GM21529 (cell line): ENCODE results near the gene CACNA1F.

Experiments used
- ATAC-seq: cut with Tn5 transposase; IDR thresholded peaks from one replicate; pipeline ENCODE4 v1.9.1; 2021; ENCODE audit not compliant: unreplicated experiment

The CACNA1F gene

DNA sequence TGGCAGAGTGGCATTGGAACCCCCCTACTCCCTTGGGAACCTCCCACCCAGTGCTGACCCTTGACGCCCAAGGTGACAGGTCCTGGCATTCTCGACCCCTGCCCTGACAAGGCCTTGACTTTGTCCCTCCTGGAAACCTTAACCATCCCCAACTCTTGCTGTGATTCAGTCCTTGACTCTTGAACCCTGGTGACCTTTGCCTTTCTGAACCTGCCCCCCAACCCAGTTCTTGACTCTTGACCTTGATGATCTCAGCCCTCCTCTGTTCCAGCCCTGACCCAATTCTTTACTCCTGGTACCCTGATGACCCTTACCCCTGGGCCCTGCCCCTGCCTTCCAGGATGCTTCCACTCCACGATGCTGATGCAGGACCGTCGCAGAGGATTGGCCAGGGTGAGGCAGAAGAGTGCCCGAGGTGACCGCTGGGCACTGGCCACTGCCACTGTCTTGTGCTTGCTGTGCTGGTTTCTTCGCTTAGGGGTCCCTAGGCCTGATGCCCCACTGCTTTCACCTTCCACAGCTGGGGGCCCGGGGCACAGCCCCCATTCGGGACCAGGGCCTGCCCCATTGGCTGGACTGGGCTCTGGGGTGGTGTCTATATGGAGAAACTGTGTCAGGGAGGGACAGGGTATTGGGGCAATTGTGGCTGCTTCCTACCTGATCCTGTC lies 1.7 kb downstream of the CACNA1F start:
- no peak for ATAC-seq

DNA sequence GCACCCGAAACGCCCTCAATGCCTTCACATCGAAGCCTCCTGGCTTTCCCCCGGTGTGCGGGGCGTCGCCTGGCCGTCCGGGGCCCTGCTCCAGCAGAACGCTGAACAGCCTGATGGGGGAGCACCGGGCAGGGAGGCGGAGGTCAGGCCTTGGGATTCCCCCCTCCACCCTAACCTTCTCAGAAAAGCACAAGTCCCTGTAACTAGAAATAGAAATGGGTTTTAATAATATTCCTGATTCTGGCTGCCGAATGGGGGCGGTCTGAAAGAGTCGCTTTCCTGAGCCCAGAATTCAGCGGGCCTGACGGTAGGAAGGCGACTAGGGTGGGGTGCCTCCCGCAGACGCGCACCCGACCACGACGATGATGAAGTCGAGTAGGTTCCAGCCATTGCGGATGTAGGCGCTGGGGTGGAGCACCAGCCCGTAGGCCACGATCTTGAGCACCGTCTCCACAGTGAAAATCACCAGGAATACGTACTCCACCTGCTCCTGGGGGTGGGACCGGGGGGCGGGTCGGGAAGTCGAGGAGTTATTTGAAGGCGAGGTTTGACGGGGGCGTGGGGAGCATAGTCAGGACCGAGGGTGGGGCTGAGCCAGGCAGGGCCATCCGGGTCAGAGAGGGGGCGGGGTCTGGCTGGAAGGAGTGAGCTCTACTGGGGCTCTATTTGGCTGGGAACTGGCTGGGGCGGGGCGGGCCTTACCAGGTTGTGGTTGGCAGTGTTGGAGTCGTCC lies 2.5 kb downstream of the CACNA1F start:
- ATAC-seq = peak; percentile 50

DNA sequence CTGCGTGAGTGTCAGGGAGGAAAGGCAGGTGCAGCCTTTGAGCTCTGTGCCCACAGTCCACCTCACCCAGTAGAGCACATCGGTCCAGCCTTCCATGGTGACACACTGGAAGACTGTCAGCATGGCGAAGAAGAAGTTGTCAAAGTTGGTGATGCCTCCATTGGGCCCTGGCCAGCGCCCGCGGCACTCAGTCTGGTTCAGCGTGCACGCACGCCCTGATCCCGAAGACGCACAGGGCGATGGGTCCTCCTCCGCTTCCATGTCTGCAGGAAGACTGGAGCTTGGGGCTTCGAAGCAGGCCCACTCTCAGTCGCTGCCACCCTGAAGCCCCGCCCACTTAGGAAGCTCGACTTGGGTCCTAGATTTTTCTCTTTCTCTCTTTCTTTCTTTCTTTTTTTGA lies 5.0 kb downstream of the CACNA1F start:
- no peak for ATAC-seq

DNA sequence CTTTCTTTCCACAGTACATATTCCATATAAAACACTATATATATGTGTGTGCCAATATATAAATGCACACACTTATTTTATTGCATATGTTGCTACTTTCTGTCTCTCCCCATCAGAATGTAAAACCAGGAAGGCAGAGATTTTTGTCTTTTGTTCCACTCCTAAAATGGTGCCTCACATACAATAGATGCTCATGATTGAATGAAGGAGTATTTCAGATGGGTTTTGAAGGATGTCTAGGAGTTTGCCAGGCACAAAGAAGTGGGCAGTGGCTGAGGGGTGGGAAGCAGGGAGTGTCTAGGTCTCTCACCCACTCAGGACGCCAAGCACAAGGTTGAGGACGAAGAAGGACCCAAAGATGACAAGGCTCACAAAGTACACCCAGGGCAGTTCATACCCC lies 5.4 kb downstream of the CACNA1F start:
- ATAC-seq = no peak

- no peak for ATAC-seq
Observed at GRCh38 chrX:49226946-49227345, 6.2 kb downstream of the CACNA1F start.

GRCh38 chrX:49225858-49226257 lies 7.3 kb downstream of the CACNA1F start:
- no peak for ATAC-seq

DNA sequence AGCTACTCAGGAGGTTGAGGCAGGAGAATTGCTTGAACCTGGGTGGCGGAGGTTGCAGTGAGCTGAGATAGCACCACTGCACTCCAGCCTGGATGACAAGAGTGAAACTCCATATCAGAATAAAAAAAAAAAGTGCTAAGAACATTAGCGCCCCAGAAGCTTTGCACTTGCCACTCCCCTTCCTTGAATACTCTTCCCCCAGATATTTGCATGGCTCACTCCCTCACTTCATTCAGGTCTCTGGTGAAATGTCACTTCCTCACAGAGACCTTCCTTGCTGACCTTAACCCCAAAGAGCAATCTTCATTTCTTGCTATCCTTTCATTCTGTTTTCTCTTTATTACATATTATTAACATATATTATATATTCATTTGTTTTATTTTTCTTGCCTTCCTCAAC lies 11.3 kb downstream of the CACNA1F start:
- ATAC-seq = no peak

DNA sequence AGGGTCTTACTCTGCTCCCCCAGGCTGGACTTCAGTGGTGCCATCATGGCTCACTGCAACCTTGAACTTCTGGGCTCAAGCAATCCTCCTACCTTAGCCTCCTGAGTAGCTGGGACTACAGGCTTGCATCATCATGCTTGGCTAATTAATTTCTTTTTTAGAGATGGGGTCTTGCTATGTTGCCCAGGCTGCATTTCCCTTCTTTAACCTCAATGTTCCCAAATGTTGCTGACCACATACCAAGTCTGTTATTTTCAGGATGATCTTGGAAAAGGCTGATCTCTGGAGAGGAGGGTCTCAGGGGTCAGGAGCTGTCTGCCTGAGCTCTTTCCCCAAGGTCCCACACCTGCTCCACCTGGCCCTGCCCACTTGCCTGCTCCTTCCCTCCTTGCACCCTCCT lies 13.0 kb downstream of the CACNA1F start:
- ATAC-seq = no peak

- ATAC-seq = no peak
Observed at GRCh38 chrX:49214996-49215526, 18.1 kb downstream of the CACNA1F start.

- no peak for ATAC-seq
Observed at GRCh38 chrX:49214416-49214815, 18.7 kb downstream of the CACNA1F start.

GRCh38 chrX:49212861-49213260 lies 20.3 kb downstream of the CACNA1F start:
- no peak for ATAC-seq

DNA sequence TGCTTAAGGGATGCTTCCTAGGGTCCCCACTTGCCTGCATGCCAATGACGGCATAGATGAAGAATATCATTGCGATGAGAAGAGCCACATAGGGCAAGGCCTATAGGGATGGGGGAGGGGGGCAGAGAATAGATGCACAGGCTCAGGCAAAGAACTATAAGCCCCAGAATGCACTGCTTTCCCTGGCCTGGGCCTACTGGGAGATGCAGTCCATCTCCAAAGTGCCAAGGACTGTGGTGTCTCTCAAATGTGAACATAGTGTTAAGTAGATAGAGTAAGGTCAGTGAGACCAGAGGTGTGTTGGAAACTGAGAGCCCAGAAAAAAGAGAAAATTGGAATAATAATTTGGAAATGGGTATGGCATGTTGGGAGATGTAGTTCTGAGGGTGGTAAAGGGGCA lies 20.9 kb downstream of the CACNA1F start:
- ATAC-seq = no peak

DNA sequence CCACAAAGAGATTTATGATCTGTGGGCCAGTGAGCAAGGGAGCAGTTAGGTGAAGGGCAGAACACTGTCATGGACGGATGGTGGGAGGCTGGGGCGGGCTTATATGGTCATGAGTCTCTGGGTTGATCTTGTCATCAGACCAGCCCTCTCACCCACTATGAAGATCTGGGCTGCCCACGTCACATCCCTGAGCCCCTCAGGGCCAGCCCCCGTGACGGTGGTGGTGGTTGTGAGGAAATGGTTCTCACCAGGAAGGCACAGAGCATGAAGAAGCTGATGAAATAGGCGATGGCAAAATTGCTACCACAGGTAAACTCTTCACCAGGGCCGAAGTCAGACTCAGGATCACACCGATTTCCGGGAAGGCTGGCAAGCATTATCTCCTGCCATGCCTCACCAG lies 22.1 kb downstream of the CACNA1F start:
- ATAC-seq = no peak

GRCh38 chrX:49210406-49210805 lies 22.7 kb downstream of the CACNA1F start:
- no peak for ATAC-seq

DNA sequence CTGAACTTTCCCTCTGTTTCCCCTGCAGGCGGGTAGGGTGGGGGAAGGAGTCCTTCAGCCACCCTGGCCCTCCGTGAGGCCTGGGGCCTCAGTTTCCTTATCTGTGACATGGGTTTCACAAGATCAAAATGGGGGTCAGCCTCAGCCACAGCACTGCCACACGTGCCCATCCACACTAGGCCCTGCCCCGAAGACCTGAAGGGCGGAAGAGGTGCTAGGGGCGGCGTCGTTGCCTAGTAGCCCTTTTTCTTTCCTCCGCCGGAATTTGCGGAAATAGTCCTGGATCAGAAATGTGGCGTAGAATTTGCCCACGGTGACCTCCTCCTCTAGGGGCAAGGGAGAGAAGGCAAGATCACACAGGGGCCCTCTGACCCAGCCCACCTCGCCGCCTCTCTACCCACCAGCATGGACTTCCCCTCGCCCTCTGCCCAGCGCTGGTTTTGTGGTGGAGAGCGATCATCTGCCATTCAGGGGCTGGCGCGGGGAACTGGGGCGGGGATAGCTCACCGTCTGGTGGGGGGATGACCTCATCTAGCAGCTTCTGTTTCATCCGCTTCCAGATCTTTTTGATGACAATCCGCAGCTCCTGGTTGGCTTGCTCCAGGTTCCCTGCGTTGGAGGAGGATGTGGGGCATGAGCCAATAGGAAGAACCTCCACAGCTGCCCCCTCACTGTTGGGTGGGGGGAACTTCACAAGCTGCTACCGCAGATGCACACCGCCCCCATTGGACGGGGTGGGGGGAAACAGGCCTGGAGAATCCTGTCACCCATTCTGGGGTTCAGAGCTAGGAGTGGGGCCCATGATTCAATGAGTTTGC lies 23.5 kb downstream of the CACNA1F start:
- no peak for ATAC-seq

- ATAC-seq = no peak
Observed at GRCh38 chrX:49208399-49208798, 24.7 kb downstream of the CACNA1F start.

GRCh38 chrX:49206543-49206942 lies 26.6 kb downstream of the CACNA1F start:
- ATAC-seq = no peak

DNA sequence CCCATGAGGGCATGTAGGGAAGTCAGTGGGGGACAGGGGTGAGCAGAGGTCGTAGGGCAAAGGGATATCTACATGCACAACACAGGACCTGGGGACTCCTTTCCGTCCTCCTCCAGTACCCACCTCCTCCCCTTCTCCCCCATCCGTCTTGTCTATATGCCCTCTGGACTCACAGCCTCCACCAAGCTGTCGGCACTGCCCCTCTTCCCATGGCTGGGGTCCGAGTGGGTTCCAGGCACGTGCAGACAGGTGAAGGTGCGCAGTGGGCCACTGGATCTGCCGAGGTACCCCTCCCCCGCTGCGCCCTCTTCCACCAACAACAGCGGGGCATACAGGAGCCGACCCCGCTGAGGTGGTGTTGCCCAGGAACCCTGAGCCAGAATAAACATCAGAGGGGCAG lies 27.7 kb downstream of the CACNA1F start:
- no peak for ATAC-seq

DNA sequence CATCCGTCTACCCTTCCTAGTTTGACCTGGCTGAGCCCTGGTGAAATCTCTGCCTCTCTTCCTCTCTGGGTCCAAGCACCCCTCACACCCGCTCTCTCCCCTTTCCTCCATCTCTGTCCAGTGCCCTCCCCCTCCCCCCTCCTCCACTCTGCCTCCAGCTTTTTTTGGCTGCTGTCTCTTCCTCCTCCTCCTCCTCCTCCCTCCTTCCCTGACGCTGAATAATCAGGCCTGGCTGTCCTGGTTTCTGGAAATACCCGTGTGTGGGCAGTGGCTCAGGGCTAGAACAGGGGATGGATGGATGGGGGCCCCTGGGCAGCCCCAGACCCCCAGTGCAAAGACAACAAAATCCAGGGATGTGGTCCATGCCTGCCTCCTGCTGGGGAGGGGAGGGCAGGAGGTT lies 28.4 kb downstream of the CACNA1F start:
- ATAC-seq = no peak

GRCh38 chrX:49204017-49204416 lies 29.1 kb downstream of the CACNA1F start:
- no peak for ATAC-seq

DNA sequence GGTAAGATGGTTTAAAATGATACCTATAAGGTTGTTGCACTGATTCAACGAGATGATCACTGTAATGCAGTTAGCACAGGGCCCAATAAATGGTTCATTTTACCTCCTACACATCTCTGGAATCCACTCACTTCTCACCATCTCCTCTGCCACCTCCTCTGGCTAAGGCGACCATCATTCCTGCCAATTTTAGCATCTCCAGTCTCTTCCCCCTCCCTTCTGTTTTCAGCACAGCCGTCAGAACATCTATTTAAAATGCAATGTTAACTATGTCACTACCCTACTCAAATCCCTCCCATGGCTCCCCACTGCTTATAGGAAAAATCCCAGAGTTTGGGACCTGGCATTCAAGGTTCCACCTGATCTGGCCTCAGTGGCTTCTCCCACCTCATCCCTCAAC lies 29.6 kb downstream of the CACNA1F start:
- ATAC-seq = no peak

- ATAC-seq = no peak
Observed at GRCh38 chrX:49202022-49202421, 31.1 kb downstream of the CACNA1F start.
